Measurements from ENCODE around the gene CCDC57.

- TF ChIP-seq CTCF (IDR thresholded peaks at IDR 0.05) (no peak), POLR2AphosphoS5 (IDR thresholded peaks at IDR 0.05) (no peak), POLR2A (IDR thresholded peaks at IDR 0.05) (no peak)
These were observed 157.3 kb downstream of the CCDC57 start for GRCh38 chr17:82055023-82055964.

All from transverse colon (tissue), 4 donors.